ENCODE measurements around the gene MEF2C.

MEF2C gene

GRCh38 chr5:88691230-88691582 is 191.8 kb downstream of the MEF2C start:
- Histone ChIP-seq H4K20me1 (ENCODE audit: insufficient read depth, low read length) (no peaks in the 10 kb centered on the region), H3K36me3 (ENCODE audit: insufficient read depth, low read length) (no peaks in the 10 kb centered on the region), H2AFZ (ENCODE audit: low read length) (no peak overlapping the region), H3K9me2 (ENCODE audit: low read depth, low read length) (no peaks in the 10 kb centered on the region), H3K79me2 (ENCODE audit: insufficient read depth, low read length) (no peaks in the 10 kb centered on the region), H3K4me2 (ENCODE audit: low read length) (no peak overlapping the region; the same call in 1 of the 2 replicates), H3K9ac (ENCODE audit: low read length) (no peak overlapping the region), H3K4me1 (ENCODE audit: insufficient read depth, low read length, severe bottlenecking) (no peaks in the 10 kb centered on the region), H3F3A (ENCODE audit: insufficient read depth, low read length) (no peaks in the 10 kb centered on the region), H3K27me3 (ENCODE audit: insufficient read depth, low read length) (no peaks in the 10 kb centered on the region; the same call in 1 of the 2 replicates), H3K27ac (ENCODE audit: low read depth, low read length, poor library complexity, severe bottlenecking) (no peak overlapping the region), H3K9me3 (ENCODE audit: low read length) (no peaks in the 10 kb centered on the region), H3K4me3 (ENCODE audit: low read depth, low read length, poor library complexity, severe bottlenecking) (no peak overlapping the region)
- TF ChIP-seq CTCF (IDR thresholded peaks at IDR 0.05; ENCODE audit: low read length) (no peak), EZH2 (IDR thresholded peaks at IDR 0.05; ENCODE audit: borderline replicate concordance, low read length) (no peak)

GRCh38 chr5:88690409-88691229 is 192.4 kb downstream of the MEF2C start:
- Histone ChIP-seq H4K20me1 (ENCODE audit: insufficient read depth, low read length) (no peaks in the 10 kb centered on the region), H3K9me3 (ENCODE audit: low read length) (no peaks in the 10 kb centered on the region), H3K36me3 (ENCODE audit: insufficient read depth, low read length) (0 out of 2 replicates have a peak, but pooled peaks cover 3% of the 10 kb centered on the region), H3K79me2 (ENCODE audit: insufficient read depth, low read length) (no peaks in the 10 kb centered on the region), H3K27ac (ENCODE audit: low read depth, low read length, poor library complexity, severe bottlenecking) (no peak overlapping the region), H3F3A (ENCODE audit: insufficient read depth, low read length) (no peaks in the 10 kb centered on the region), H3K9ac (ENCODE audit: low read length) (no peak overlapping the region), H3K9me2 (ENCODE audit: low read depth, low read length) (no peaks in the 10 kb centered on the region), H3K4me3 (ENCODE audit: low read depth, low read length, poor library complexity, severe bottlenecking) (no peak overlapping the region), H3K27me3 (ENCODE audit: insufficient read depth, low read length) (no peaks in the 10 kb centered on the region; the same call in 1 of the 2 replicates), H3K4me2 (ENCODE audit: low read length) (peak overlapping the region; percentile 12; the same call in 1 of the 2 replicates), H3K4me1 (ENCODE audit: insufficient read depth, low read length, severe bottlenecking) (no peaks in the 10 kb centered on the region), H2AFZ (ENCODE audit: low read length) (no peak overlapping the region)
- TF ChIP-seq CTCF (IDR thresholded peaks at IDR 0.05; ENCODE audit: low read length) (peak; percentile 94), EZH2 (IDR thresholded peaks at IDR 0.05; ENCODE audit: borderline replicate concordance, low read length) (no peak)

- Histone ChIP-seq H3K9ac (ENCODE audit: low read length) (no peak overlapping the region), H2AFZ (ENCODE audit: low read length) (no peak overlapping the region), H3K4me1 (ENCODE audit: insufficient read depth, low read length, severe bottlenecking) (no peaks in the 10 kb centered on the region), H3K27ac (ENCODE audit: low read depth, low read length, poor library complexity, severe bottlenecking) (no peak overlapping the region), H3F3A (ENCODE audit: insufficient read depth, low read length) (no peaks in the 10 kb centered on the region), H3K9me3 (ENCODE audit: low read length) (no peaks in the 10 kb centered on the region), H3K4me3 (ENCODE audit: low read depth, low read length, poor library complexity, severe bottlenecking) (no peak overlapping the region), H3K79me2 (ENCODE audit: insufficient read depth, low read length) (no peaks in the 10 kb centered on the region), H3K36me3 (ENCODE audit: insufficient read depth, low read length) (peaks cover 8% of the 10 kb centered on the region; the same call in 1 of the 2 replicates), H3K27me3 (ENCODE audit: insufficient read depth, low read length) (no peaks in the 10 kb centered on the region; the same call in 1 of the 2 replicates), H3K9me2 (ENCODE audit: low read depth, low read length) (no peaks in the 10 kb centered on the region), H3K4me2 (ENCODE audit: low read length) (no peak overlapping the region), H4K20me1 (ENCODE audit: insufficient read depth, low read length) (no peaks in the 10 kb centered on the region)
- TF ChIP-seq CTCF (IDR thresholded peaks at IDR 0.05; ENCODE audit: low read length) (no peak), EZH2 (IDR thresholded peaks at IDR 0.05; ENCODE audit: borderline replicate concordance, low read length) (no peak)
Observed at GRCh38 chr5:88689668-88690408, 193.1 kb downstream of the MEF2C start.
